HCT116 (cell line): Measurements from ENCODE around the gene DGKB. TPM values are rescaled to one million over a fixed set of nuclear protein-coding genes. Genes with fewer than 3 reads are reported as not detected.

Source experiments
- ATAC-seq: fragments of 200-7000 bp; cut with Tn5 transposase; 2 replicates; pipeline ENCODE4 v1.9.1; 2020; ENCODE audit warnings: mild to moderate bottlenecking, moderate library complexity
- BruUV-seq: library from RNA; stranded (reverse); fragments of 400-500 nt; replicated peaks from 2 replicates; lab custom pipeline; 2021; lab: Mats Ljungman, UMichigan
- CTCF ChIA-PET: fragments of 300-600 bp; sonication (Branson Sonifier 250); formaldehyde crosslinking; loops from one replicate; lab custom pipeline; 2021; ENCODE audit warnings: antibody characterized with exemption; lab: Charles Lee
- POLR2A ChIA-PET: fragments of 300-600, 350-600 bp; sonication (Branson Sonifier 250); formaldehyde crosslinking; loops from one replicate; lab custom pipeline; 2021; ENCODE audit warnings: antibody characterized with exemption; lab: Charles Lee
- RAD21 ChIA-PET, 2 experiments: fragments of 300-600 bp; sonication (Branson Sonifier 250); formaldehyde crosslinking; loops; one replicate each; lab custom pipeline; 2023; ENCODE audit warnings: low total read pairs in 2 of 2; ENCODE audit not compliant: uncharacterized antibody in 2 of 2, unreplicated experiment in 2 of 2, low non-redundant PET in 1 of 2; lab: Charles Lee
- DNase-seq: peaks from one replicate; pipeline ENCODE4 v3.0.0-alpha.2; 2010; ENCODE audit warnings: low read depth, low spot score
- H2AFZ ChIP-seq: fragments of 200-600 bp; shearing (Covaris generic), sonication (generic); 2 replicates; pipeline ENCODE4 v1.6.1; 2017; ENCODE audit warnings: low read depth, mixed run types, mixed read lengths, antibody characterized with exemption, low read length; ENCODE audit not compliant: poor library complexity, severe bottlenecking
- H3K27ac ChIP-seq: 2 replicates; pipeline ENCODE4 v1.5.1; 2012; ENCODE audit warnings: low read depth, low read length
- H3K27me3 ChIP-seq: fragments of 200-600 bp; sonication (generic); 2 replicates; pipeline ENCODE4 v1.6.1; 2016; ENCODE audit warnings: mixed run types, low read length, mixed read lengths; ENCODE audit not compliant: insufficient read depth
- H3K36me3 ChIP-seq, 2 experiments: fragments of 200-500 bp in 1 of 2; fragments of 200-600 bp in 1 of 2; sonication (Bioruptor generic) in 1 of 2; sonication (generic) in 1 of 2; 2 replicates each; pipeline versions ENCODE4 v1.5.1 to v1.6.1; 2014 to 2016; ENCODE audit warnings: low read length in 2 of 2, inconsistent platforms in 1 of 2, mixed read lengths in 1 of 2, mixed run types in 1 of 2; ENCODE audit not compliant: insufficient read depth in 2 of 2, control insufficient read depth in 1 of 2
- H3K4me1 ChIP-seq, 2 experiments: fragments of 200-600 bp in 1 of 2; sonication (generic) in 1 of 2; 2 replicates each; pipeline versions ENCODE4 v1.5.1 to v1.6.1; 2012 to 2017; ENCODE audit warnings: low read length in 2 of 2, inconsistent platforms in 1 of 2, mild to moderate bottlenecking in 1 of 2, mixed read lengths in 1 of 2, mixed run types in 1 of 2, moderate library complexity in 1 of 2; ENCODE audit not compliant: insufficient read depth in 2 of 2, control insufficient read depth in 1 of 2
- H3K4me2 ChIP-seq: fragments of 200-600 bp; sonication (generic); 2 replicates; pipeline ENCODE4 v1.6.1; 2017; ENCODE audit warnings: mixed run types, low read length, mixed read lengths
- H3K4me3 ChIP-seq, 2 experiments: fragments of 200-600 bp in 1 of 2; sonication (generic) in 1 of 2; replicated peaks in 1 of 2; 2 replicates each; pipeline ENCODE4 v1.5.1; 2011 to 2016; ENCODE audit warnings: low read length in 2 of 2, control low read depth in 1 of 2, low read depth in 1 of 2, mild to moderate bottlenecking in 1 of 2, mixed read lengths in 1 of 2, mixed run types in 1 of 2
- H3K79me2 ChIP-seq: fragments of 200-600 bp; sonication (generic); 2 replicates; pipeline ENCODE4 v1.6.1; 2017; ENCODE audit warnings: mild to moderate bottlenecking, mixed run types, low read length, moderate library complexity, mixed read lengths; ENCODE audit not compliant: insufficient read depth
- H3K9ac ChIP-seq: fragments of 200-600 bp; sonication (generic); 2 replicates; pipeline ENCODE4 v1.6.1; 2016; ENCODE audit warnings: low read length, mixed read lengths
- H3K9me2 ChIP-seq: fragments of 200-600 bp; sonication (generic), shearing (Covaris generic); 2 replicates; pipeline ENCODE4 v1.6.1; 2017; ENCODE audit warnings: mixed run types, mild to moderate bottlenecking, moderate library complexity; ENCODE audit not compliant: insufficient read depth
- H3K9me3 ChIP-seq, 2 experiments: fragments of 200-500 bp in 1 of 2; fragments of 200-600 bp in 1 of 2; sonication (Bioruptor generic) in 1 of 2; sonication (generic) in 1 of 2; 2 replicates each; pipeline ENCODE4 v1.6.1; 2014 to 2017; ENCODE audit warnings: low read length in 2 of 2, mixed read lengths in 2 of 2, inconsistent platforms in 1 of 2, low read depth in 1 of 2, mild to moderate bottlenecking in 1 of 2, mixed run types in 1 of 2, moderate library complexity in 1 of 2; ENCODE audit not compliant: control insufficient read depth in 1 of 2, insufficient read depth in 1 of 2
- H4K20me1 ChIP-seq: fragments of 200-600 bp; sonication (generic), shearing (Covaris generic); 2 replicates; pipeline ENCODE4 v1.6.1; 2017; ENCODE audit warnings: mixed run types, mild to moderate bottlenecking, moderate library complexity; ENCODE audit not compliant: insufficient read depth
- CBX3 ChIP-seq: IDR thresholded peaks from 2 replicates; pipeline ENCODE4 v1.6.1; 2012; ENCODE audit warnings: low read depth
- EGR1 ChIP-seq: IDR thresholded peaks from 2 replicates; pipeline ENCODE4 v1.6.1; 2012; ENCODE audit warnings: low read depth
- ELF1 ChIP-seq: IDR thresholded peaks from 2 replicates; pipeline ENCODE4 v1.6.1; 2012; ENCODE audit warnings: low read depth, borderline replicate concordance
- EZH2 ChIP-seq: fragments of 200-600 bp; sonication (generic); IDR thresholded peaks from 2 replicates; pipeline ENCODE4 v1.6.1; 2017; ENCODE audit warnings: antibody characterized with exemption, mixed run types
- FOSL1 ChIP-seq: IDR thresholded peaks from 2 replicates; pipeline ENCODE4 v1.6.1; 2012; ENCODE audit warnings: low read depth
- JUND ChIP-seq: IDR thresholded peaks from 2 replicates; pipeline ENCODE4 v1.6.1; 2012
- MAX ChIP-seq: IDR thresholded peaks from 2 replicates; pipeline ENCODE4 v1.6.1; 2012
- POLR2A ChIP-seq: IDR thresholded peaks from 2 replicates; pipeline ENCODE4 v1.7.0; 2011; ENCODE audit warnings: borderline replicate concordance; ENCODE audit not compliant: insufficient read depth, insufficient read length; ENCODE audit errors: extremely low read depth
- REST ChIP-seq: IDR thresholded peaks from 2 replicates; pipeline ENCODE4 v1.6.1; 2012; ENCODE audit warnings: low read depth
- SIN3A ChIP-seq: IDR thresholded peaks from 2 replicates; pipeline ENCODE4 v1.6.1; 2012; ENCODE audit warnings: low read depth
- SP1 ChIP-seq: IDR thresholded peaks from 2 replicates; pipeline ENCODE4 v1.6.1; 2012; ENCODE audit warnings: low read depth
- SRF ChIP-seq: IDR thresholded peaks from 2 replicates; pipeline ENCODE4 v1.6.1; 2012; ENCODE audit warnings: low read depth
- intact Hi-C: fragments of 100-400 bp; cut with micrococcal nuclease; formaldehyde crosslinking; loops from 2 replicates; pipeline ENCODE4 v1.10.0; 2022
- total RNA-seq: library from RNA; stranded (reverse); gene quantifications from one replicate; pipeline ENCODE4 v1.2.1, GENCODE V29; 2021; ENCODE audit not compliant: unreplicated experiment
- TF ChIP-seq, protein P1 (sequence below): IDR thresholded peaks from 2 replicates; pipeline ENCODE4 v1.6.1; 2012
- TF ChIP-seq, protein P2 (sequence below), 3 experiments: fragments of 200-600 bp in 1 of 3; sonication (generic) in 1 of 3; IDR thresholded peaks in 2 of 3; conservative IDR thresholded peaks in 1 of 3; 2 replicates each; pipeline ENCODE4 v1.5.1; 2012 to 2017; ENCODE audit warnings: low read depth in 2 of 3, low read length in 2 of 3, antibody characterized with exemption in 1 of 3, borderline replicate concordance in 1 of 3, control low read depth in 1 of 3, mild to moderate bottlenecking in 1 of 3, mixed read lengths in 1 of 3, mixed run types in 1 of 3, moderate library complexity in 1 of 3; ENCODE audit not compliant: insufficient read depth in 1 of 3

DGKB gene
- total RNA-seq, 1 experiment from 2014 or later, result 0.05 TPM

GRCh38 chr7:14293434-14293833 lies 609.1 kb downstream of the DGKB start (continued):
- TF ChIP-seq REST (no peak), MAX (no peak), SIN3A (no peak), SP1 (no peak), CBX3 (no peak), POLR2A (no peak)

DNA sequence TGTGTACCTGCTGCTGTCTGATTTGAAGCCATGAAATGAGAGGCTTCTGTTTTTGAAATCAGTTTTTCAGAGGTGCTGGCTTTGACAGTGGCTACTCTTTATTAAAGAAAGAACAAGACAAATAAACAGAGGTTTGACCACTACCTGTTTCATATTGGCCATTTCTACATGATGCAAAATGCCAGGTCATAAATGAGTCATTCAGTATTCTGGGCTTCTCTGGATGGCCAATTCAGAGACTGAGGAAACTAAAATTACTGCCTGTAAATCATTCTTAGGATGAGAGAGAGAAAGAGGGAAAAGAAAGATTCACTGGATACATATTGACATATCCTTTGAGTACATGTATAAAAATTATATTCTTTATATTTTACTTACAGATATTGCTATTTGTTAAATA lies 609.8 kb downstream of the DGKB start:
- DNase-seq, result no peak
- ChIA-PET POLR2A (no interaction called here), CTCF (no interaction called here), RAD21 (no interaction called here)
- BruUV-seq, result no TSS peak
- Histone ChIP-seq H3K9me2 (no peaks in the 10 kb centered on the region), H3K79me2 (no peaks in the 10 kb centered on the region), H3K27ac (no peak overlapping the region), H3K4me1 (no peaks in the 10 kb centered on the region), H4K20me1 (no peaks in the 10 kb centered on the region), H3K4me3 (no peak overlapping the region), H2AFZ (no peak overlapping the region), H3K36me3 (no peaks in the 10 kb centered on the region), H3K9me3 (no peaks in the 10 kb centered on the region), H3K4me2 (no peak overlapping the region), H3K9ac (no peak overlapping the region), H3K27me3 (no peaks in the 10 kb centered on the region)
- intact Hi-C loops, result no loop called here
- no peak for ATAC-seq
- no peak for TF ChIP-seq REST
- TF ChIP-seq, protein P1, sequence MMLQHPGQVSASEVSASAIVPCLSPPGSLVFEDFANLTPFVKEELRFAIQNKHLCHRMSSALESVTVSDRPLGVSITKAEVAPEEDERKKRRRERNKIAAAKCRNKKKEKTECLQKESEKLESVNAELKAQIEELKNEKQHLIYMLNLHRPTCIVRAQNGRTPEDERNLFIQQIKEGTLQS, result no peak
- TF ChIP-seq SIN3A, result no peak
- no peak for TF ChIP-seq SRF
- no peak for TF ChIP-seq POLR2A
- no peak for TF ChIP-seq JUND
- TF ChIP-seq ELF1, result no peak
- no peak for TF ChIP-seq SP1
- TF ChIP-seq FOSL1, result no peak
- no peak for TF ChIP-seq EGR1
- TF ChIP-seq MAX, result no peak
- TF ChIP-seq, protein P2, sequence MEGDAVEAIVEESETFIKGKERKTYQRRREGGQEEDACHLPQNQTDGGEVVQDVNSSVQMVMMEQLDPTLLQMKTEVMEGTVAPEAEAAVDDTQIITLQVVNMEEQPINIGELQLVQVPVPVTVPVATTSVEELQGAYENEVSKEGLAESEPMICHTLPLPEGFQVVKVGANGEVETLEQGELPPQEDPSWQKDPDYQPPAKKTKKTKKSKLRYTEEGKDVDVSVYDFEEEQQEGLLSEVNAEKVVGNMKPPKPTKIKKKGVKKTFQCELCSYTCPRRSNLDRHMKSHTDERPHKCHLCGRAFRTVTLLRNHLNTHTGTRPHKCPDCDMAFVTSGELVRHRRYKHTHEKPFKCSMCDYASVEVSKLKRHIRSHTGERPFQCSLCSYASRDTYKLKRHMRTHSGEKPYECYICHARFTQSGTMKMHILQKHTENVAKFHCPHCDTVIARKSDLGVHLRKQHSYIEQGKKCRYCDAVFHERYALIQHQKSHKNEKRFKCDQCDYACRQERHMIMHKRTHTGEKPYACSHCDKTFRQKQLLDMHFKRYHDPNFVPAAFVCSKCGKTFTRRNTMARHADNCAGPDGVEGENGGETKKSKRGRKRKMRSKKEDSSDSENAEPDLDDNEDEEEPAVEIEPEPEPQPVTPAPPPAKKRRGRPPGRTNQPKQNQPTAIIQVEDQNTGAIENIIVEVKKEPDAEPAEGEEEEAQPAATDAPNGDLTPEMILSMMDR (IDR thresholded peaks at IDR 0.05 in 2 of 3, conservative IDR thresholded peaks at IDR 0.05 in 1 of 3; ENCODE audit: borderline replicate concordance in 1 of 3, insufficient read depth in 1 of 3, low read depth in 2 of 3, low read length in 2 of 3), result no peak
- TF ChIP-seq CBX3, result no peak
- TF ChIP-seq EZH2, result no peak
